ENCODE measurements around the gene AVPR2. TPM values are rescaled to one million over a fixed set of nuclear protein-coding genes. Genes with fewer than 3 reads are reported as not detected.

AVPR2 gene
- total RNA-seq, 6 donors from 2014 or later: 1.2 to 2.8 (median 1.4) TPM; not detected in 3

- no peak for TF ChIP-seq POLR2A (IDR thresholded peaks at IDR 0.05)
- TF ChIP-seq CTCF (IDR thresholded peaks at IDR 0.05): no peak
- no peak for TF ChIP-seq EP300 (IDR thresholded peaks at IDR 0.05)
- no peak for TF ChIP-seq POLR2AphosphoS5 (IDR thresholded peaks at IDR 0.05)
- peaks cover 0 to 13% (median 0%) of the 10 kb centered on the region in 4 donors for H3K27me3 ChIP-seq
- no peak overlapping the region for H3K27ac ChIP-seq
- peaks cover 10 to 49% (median 25%) of the 10 kb centered on the region in 4 donors for H3K4me1 ChIP-seq
- ATAC-seq (ENCODE audit: low FRiP score in 2 of 2): no peak
- WGBS, 2 donors: 97% methylated on average over 14 of the region's 14 CpGs; no CpG with 5 or more reads in 1 of the 2 donors
- no peak overlapping the region for H3K4me3 ChIP-seq
- no peak for DNase-seq
- no peaks in the 10 kb centered on the region for H3K9me3 ChIP-seq
- peaks cover 0 to 7% (median 2%) of the 10 kb centered on the region in 4 donors for H3K36me3 ChIP-seq
These were observed 16.1 kb downstream of the AVPR2 start for GRCh38 chrX:153920546-153920945.

GRCh38 chrX:153921070-153921469 lies 16.6 kb downstream of the AVPR2 start:
- 76% methylated on average over 9 of the region's 16 CpGs; no CpG with 5 or more reads in 1 of the 2 donors for WGBS, 2 donors
- H3K27ac ChIP-seq: peak overlapping the region in 2 of 4 donors; percentile 48 to 92
- peaks cover 0 to 7% (median 2%) of the 10 kb centered on the region in 4 donors for H3K36me3 ChIP-seq
- no peaks in the 10 kb centered on the region for H3K9me3 ChIP-seq
- no peak for ATAC-seq (ENCODE audit: low FRiP score in 2 of 2)
- peak overlapping the region in 2 of 4 donors; percentile 9 to 24 for H3K4me3 ChIP-seq
- TF ChIP-seq EP300 (IDR thresholded peaks at IDR 0.05): no peak
- no peak for TF ChIP-seq CTCF (IDR thresholded peaks at IDR 0.05)
- TF ChIP-seq POLR2AphosphoS5 (IDR thresholded peaks at IDR 0.05): no peak
- TF ChIP-seq POLR2A (IDR thresholded peaks at IDR 0.05): no peak
- peaks cover 0 to 13% (median 0%) of the 10 kb centered on the region in 4 donors for H3K27me3 ChIP-seq
- H3K4me1 ChIP-seq: peaks cover 10 to 54% (median 26%) of the 10 kb centered on the region in 4 donors
- DNase-seq: no peak

- H3K27ac ChIP-seq: peak overlapping the region in 2 of 4 donors; percentile 48 to 92
These were observed 17.3 kb downstream of the AVPR2 start for GRCh38 chrX:153921511-153922446.

More at GRCh38 chrX:153921511-153922446, 17.3 kb downstream of the AVPR2 start:
- TF ChIP-seq POLR2AphosphoS5 (IDR thresholded peaks at IDR 0.05) (no peak), POLR2A (IDR thresholded peaks at IDR 0.05) (no peak), CTCF (IDR thresholded peaks at IDR 0.05) (no peak), EP300 (IDR thresholded peaks at IDR 0.05) (no peak)
- Histone ChIP-seq H3K4me3 (peak overlapping the region in 3 of 4 donors; percentile 4 to 24 (median 9)), H3K4me1 (peaks cover 14 to 61% (median 29%) of the 10 kb centered on the region in 4 donors), H3K36me3 (peaks cover 0 to 7% (median 2%) of the 10 kb centered on the region in 4 donors), H3K9me3 (no peaks in the 10 kb centered on the region), H3K27me3 (peaks cover 0 to 13% (median 0%) of the 10 kb centered on the region in 4 donors)
- ATAC-seq (ENCODE audit: low FRiP score in 2 of 2) (no peak), DNase-seq (no peak)
- WGBS, 2 donors: 0 to 69% methylated on average over 2 to 34 of the region's 40 CpGs

Data from upper lobe of left lung (tissue), 6 donors.